NK-92 (cell line): ENCODE measurements around the gene ARL8A.
A peak's percentile ranks its signal among the peaks of the same experiment; 100 is the strongest.
"Not testable (repeated sequence)": the region's sequence is repeated elsewhere in the genome, so short reads cannot be mapped to it uniquely, and the experiment has no call there.

Source experiments
- DNase-seq: peaks from one replicate; lab custom pipeline; 2025; ENCODE audit not compliant: unreplicated experiment; lab: John Stamatoyannopoulos, UW

Gene ARL8A

GRCh38 chr1:202159534-202160371 is 15.2 kb upstream of the ARL8A start:
- DNase-seq, result peak; percentile 11

- DNase-seq, result no peak
Measured at GRCh38 chr1:202158810-202159533, 14.4 kb upstream of the ARL8A start.

- DNase-seq, result no peak
Measured at GRCh38 chr1:202157945-202158344, 13.4 kb upstream of the ARL8A start.

- no peak for DNase-seq
Measured at GRCh38 chr1:202156590-202156989, 12.1 kb upstream of the ARL8A start.

GRCh38 chr1:202155478-202156021 is 11.0 kb upstream of the ARL8A start:
- no peak for DNase-seq

- no peak for DNase-seq
Measured at GRCh38 chr1:202154766-202155477, 10.4 kb upstream of the ARL8A start.

GRCh38 chr1:202154148-202154765 is 9.7 kb upstream of the ARL8A start:
- no peak for DNase-seq

GRCh38 chr1:202153284-202153683 is 8.7 kb upstream of the ARL8A start:
- no peak for DNase-seq

GRCh38 chr1:202152399-202152798 is 7.9 kb upstream of the ARL8A start:
- DNase-seq, result no peak

- no peak for DNase-seq
Measured at GRCh38 chr1:202151045-202151444, 6.5 kb upstream of the ARL8A start.

- no peak for DNase-seq
Measured at GRCh38 chr1:202150602-202151001, 6.1 kb upstream of the ARL8A start.

- no peak for DNase-seq
Measured at GRCh38 chr1:202150187-202150586, 5.7 kb upstream of the ARL8A start.

- no peak for DNase-seq
Measured at GRCh38 chr1:202149566-202149965, 5.0 kb upstream of the ARL8A start.

GRCh38 chr1:202148391-202148790 is 3.9 kb upstream of the ARL8A start:
- DNase-seq, result no peak

GRCh38 chr1:202146993-202147392 is 2.5 kb upstream of the ARL8A start:
- DNase-seq, result no peak

- DNase-seq, result no peak
Measured at GRCh38 chr1:202146279-202146678, 1.7 kb upstream of the ARL8A start.

- DNase-seq, result not testable (repeated sequence)
Measured at GRCh38 chr1:202145744-202146140, 1.2 kb upstream of the ARL8A start.

GRCh38 chr1:202145068-202145743 is 669 bp upstream of the ARL8A start:
- no peak for DNase-seq

- DNase-seq, result no peak
Measured at GRCh38 chr1:202143768-202144401, 652 bp downstream of the ARL8A start.
